Spleen (tissue), 11 donors: ENCODE measurements around the gene RIPPLY1. TPM values are rescaled to one million over a fixed set of nuclear protein-coding genes. Genes with fewer than 3 reads are reported as not detected.

Experiments
- DNase-seq: peaks from one replicate; pipeline ENCODE4 v3.0.0-alpha.2; 2020
- H3K27ac ChIP-seq, 8 donors: fragments of 200-600 bp; sonication (generic) in 7 of 8; 1 replicate in 4 of 8; 2 replicates in 4 of 8; pipeline versions ENCODE4 v1.5.0 to v1.8.0; 2016 to 2021; ENCODE audit warnings: inconsistent platforms in 4 of 8, mild to moderate bottlenecking in 4 of 8, moderate library complexity in 1 of 8
- H3K27me3 ChIP-seq, 7 donors: fragments of 200-600 bp; sonication (generic) in 6 of 7; replicated peaks in 1 of 7; 1 replicate in 4 of 7; 2 replicates in 3 of 7; pipeline versions ENCODE4 v1.5.0 to v1.8.0; 2016 to 2021; ENCODE audit warnings: inconsistent platforms in 3 of 7, mild to moderate bottlenecking in 1 of 7
- H3K36me3 ChIP-seq, 6 donors: fragments of 200-600 bp; sonication (generic) in 5 of 6; 1 replicate in 4 of 6; 2 replicates in 2 of 6; pipeline versions ENCODE4 v1.5.0 to v1.8.0; 2016 to 2021; ENCODE audit warnings: inconsistent platforms in 2 of 6
- H3K4me1 ChIP-seq, 6 donors: fragments of 200-600 bp; sonication (generic) in 5 of 6; 1 replicate in 3 of 6; 2 replicates in 3 of 6; pipeline versions ENCODE4 v1.5.0 to v1.8.0; 2016 to 2021; ENCODE audit warnings: inconsistent platforms in 3 of 6
- H3K4me3 ChIP-seq, 8 donors: fragments of 200-600 bp; sonication (generic) in 7 of 8; 1 replicate in 4 of 8; 2 replicates in 4 of 8; pipeline versions ENCODE4 v1.5.0 to v1.8.0; 2016 to 2021; ENCODE audit warnings: inconsistent platforms in 4 of 8, mild to moderate bottlenecking in 4 of 8, moderate library complexity in 2 of 8
- H3K9me3 ChIP-seq, 8 donors: fragments of 200-600 bp; sonication (generic) in 7 of 8; 1 replicate in 4 of 8; 2 replicates in 4 of 8; pipeline versions ENCODE4 v1.5.0 to v1.8.0; 2016 to 2021; ENCODE audit warnings: inconsistent platforms in 4 of 8
- POLR2A ChIP-seq, 3 donors: fragments of 450-650 bp; IDR thresholded peaks; one replicate each; pipeline ENCODE4 v1.5.1; 2017; ENCODE audit warnings: antibody characterized with exemption in 3 of 3, mild to moderate bottlenecking in 1 of 3
- POLR2AphosphoS5 ChIP-seq, 3 donors: sonication (generic); formaldehyde crosslinking; IDR thresholded peaks; one replicate each; pipeline ENCODE4 v1.5.1; 2017; ENCODE audit warnings: antibody characterized with exemption in 3 of 3
- WGBS, 5 donors: extraction: QIAGEN DNeasy Blood & Tissue Kit in 3 of 5; methylation state at CpG; one replicate each; pipeline versions ENCODE4 v1.1.5 to v1.1.7; 2013 to 2018; 5-methylcytosine and 5-hydroxymethylcytosine counted together
- intact Hi-C: fragments of 100-400 bp; cut with DNase I; formaldehyde crosslinking; loops from one replicate; pipeline ENCODE4 v1.15.0; 2023; ENCODE audit warnings: low total_unique reads
- polyA plus RNA-seq, 3 donors: library from polyadenylated mRNA; stranded (reverse); fragments of 200-250 nt; gene quantifications; one replicate each; pipeline ENCODE4 v1.2.1, GENCODE V29; 2013
- total RNA-seq, 7 donors: library from RNA; depleted of rRNA in 3 of 7; stranded (reverse); fragments of >200 nt in 3 of 7; fragmentation: NEBNext Ultra II Directional in 4 of 7; extraction: Animal tissue kit (Norgen Biotek cat#: 25700) in 4 of 7; gene quantifications; one replicate each; pipeline versions ENCODE4 v1.1.0 to v1.2.1, GENCODE V29; 2016 to 2021
- TF ChIP-seq, protein P1 (sequence below), 11 experiments: fragments of 200-600 bp in 7 of 11; fragments of 450-650 bp in 4 of 11; sonication (generic) in 4 of 11; IDR thresholded peaks in 8 of 11; conservative IDR thresholded peaks in 3 of 11; 1 replicate in 7 of 11; 2 replicates in 4 of 11; pipeline versions ENCODE4 v1.4.0 to v1.8.0; 2016 to 2021; ENCODE audit warnings: antibody characterized with exemption in 11 of 11, inconsistent platforms in 4 of 11, mild to moderate bottlenecking in 1 of 11
- donor health status: healthy with polysubstance abuse.
- donor health status: DM: no; HTN: no; CAD: no; lungs with moderate emphysema.
- donor health status: DM: no; HTN: no; CAD: no.
- donor health status: Bipolar disorder and iron deficiency.
- donor health status: healthy.
- donor health status: DM: no; HTN: no; CAD: no.
- donor health status: DM: yes; HTN: yes; CAD: no.

Gene RIPPLY1
- total and polyA plus RNA-seq, 10 donors: not detected

DNA sequence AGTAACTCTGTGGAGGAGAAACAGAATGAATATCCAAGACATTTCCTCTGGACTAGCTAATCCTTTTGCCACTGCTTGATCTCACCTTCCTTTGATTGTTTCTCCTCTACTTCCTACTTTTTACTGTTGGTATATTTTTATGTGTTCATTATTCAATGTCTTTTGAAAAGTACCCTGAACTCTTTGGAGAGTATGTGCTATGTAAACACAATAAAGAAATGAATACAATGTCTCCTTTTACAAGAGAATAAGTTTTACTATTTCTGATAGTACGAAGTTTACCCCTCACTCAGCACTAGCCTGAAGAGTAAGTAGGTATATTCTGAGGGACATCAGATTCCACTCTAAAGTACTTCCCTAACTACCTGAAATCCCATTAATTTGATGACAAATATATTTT, 36.9 kb upstream of the RIPPLY1 start:
- Histone ChIP-seq H3K9me3 (no peaks in the 10 kb centered on the region), H3K36me3 (peaks cover 0 to 21% (median 0%) of the 10 kb centered on the region in 6 donors), H3K27me3 (no peaks in the 10 kb centered on the region), H3K27ac (no peak overlapping the region), H3K4me3 (no peak overlapping the region), H3K4me1 (no peaks in the 10 kb centered on the region)
- 83 to 100% (median 86%) methylated on average over 1 of the region's 1 CpG for WGBS, 5 donors
- intact Hi-C loops: no loop called here
- DNase-seq: no peak
- TF ChIP-seq, protein P1, sequence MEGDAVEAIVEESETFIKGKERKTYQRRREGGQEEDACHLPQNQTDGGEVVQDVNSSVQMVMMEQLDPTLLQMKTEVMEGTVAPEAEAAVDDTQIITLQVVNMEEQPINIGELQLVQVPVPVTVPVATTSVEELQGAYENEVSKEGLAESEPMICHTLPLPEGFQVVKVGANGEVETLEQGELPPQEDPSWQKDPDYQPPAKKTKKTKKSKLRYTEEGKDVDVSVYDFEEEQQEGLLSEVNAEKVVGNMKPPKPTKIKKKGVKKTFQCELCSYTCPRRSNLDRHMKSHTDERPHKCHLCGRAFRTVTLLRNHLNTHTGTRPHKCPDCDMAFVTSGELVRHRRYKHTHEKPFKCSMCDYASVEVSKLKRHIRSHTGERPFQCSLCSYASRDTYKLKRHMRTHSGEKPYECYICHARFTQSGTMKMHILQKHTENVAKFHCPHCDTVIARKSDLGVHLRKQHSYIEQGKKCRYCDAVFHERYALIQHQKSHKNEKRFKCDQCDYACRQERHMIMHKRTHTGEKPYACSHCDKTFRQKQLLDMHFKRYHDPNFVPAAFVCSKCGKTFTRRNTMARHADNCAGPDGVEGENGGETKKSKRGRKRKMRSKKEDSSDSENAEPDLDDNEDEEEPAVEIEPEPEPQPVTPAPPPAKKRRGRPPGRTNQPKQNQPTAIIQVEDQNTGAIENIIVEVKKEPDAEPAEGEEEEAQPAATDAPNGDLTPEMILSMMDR (IDR thresholded peaks at IDR 0.05 in 8 of 11, conservative IDR thresholded peaks at IDR 0.05 in 3 of 11): no peak
- TF ChIP-seq POLR2A (IDR thresholded peaks at IDR 0.05) (no peak), POLR2AphosphoS5 (IDR thresholded peaks at IDR 0.05) (no peak)

GRCh38 chrX:106939566-106939965, 36.4 kb upstream of the RIPPLY1 start:
- Histone ChIP-seq H3K27ac (no peak overlapping the region), H3K4me1 (no peaks in the 10 kb centered on the region), H3K36me3 (peaks cover 0 to 21% (median 0%) of the 10 kb centered on the region in 6 donors), H3K4me3 (no peak overlapping the region), H3K27me3 (no peaks in the 10 kb centered on the region), H3K9me3 (no peaks in the 10 kb centered on the region)
- intact Hi-C loops: no loop called here
- TF ChIP-seq POLR2A (IDR thresholded peaks at IDR 0.05) (no peak), POLR2AphosphoS5 (IDR thresholded peaks at IDR 0.05) (no peak)
- TF ChIP-seq, protein P1 (IDR thresholded peaks at IDR 0.05 in 8 of 11, conservative IDR thresholded peaks at IDR 0.05 in 3 of 11): no peak
- DNase-seq: no peak
- 86 to 97% (median 92%) methylated on average over 3 of the region's 3 CpGs for WGBS, 5 donors

- TF ChIP-seq, protein P1 (IDR thresholded peaks at IDR 0.05 in 8 of 11, conservative IDR thresholded peaks at IDR 0.05 in 3 of 11): no peak
- TF ChIP-seq POLR2AphosphoS5 (IDR thresholded peaks at IDR 0.05) (no peak), POLR2A (IDR thresholded peaks at IDR 0.05) (no peak)
- 47 to 92% (median 75%) methylated on average over 1 of the region's 1 CpG for WGBS, 5 donors
- no peak for DNase-seq
These were observed 33.1 kb upstream of the RIPPLY1 start for GRCh38 chrX:106936246-106936645.

DNA sequence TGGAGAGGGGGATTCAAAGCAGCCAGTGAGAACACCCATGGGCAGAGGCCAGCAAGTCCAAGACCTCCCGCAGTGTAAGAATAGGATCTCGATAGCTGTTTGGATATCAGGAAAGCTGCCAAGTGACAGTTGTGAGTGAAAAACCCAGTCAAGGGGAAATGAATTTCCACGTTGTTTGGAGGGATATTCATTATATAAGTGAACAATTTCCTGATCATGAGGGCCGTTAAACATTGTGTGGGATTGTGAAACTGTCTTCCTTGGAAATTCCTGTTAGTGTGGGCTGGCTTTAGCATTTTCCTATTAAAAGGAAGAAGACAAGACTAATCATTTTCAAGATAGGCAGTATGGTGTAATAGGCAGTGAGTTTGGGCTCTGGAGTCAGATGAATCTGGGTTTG, 32.0 kb upstream of the RIPPLY1 start:
- intact Hi-C loops: no loop called here
- Histone ChIP-seq H3K4me3 (no peak overlapping the region), H3K4me1 (peaks cover 0 to 8% (median 2%) of the 10 kb centered on the region in 6 donors), H3K36me3 (no peaks in the 10 kb centered on the region), H3K27ac (no peak overlapping the region), H3K9me3 (no peaks in the 10 kb centered on the region), H3K27me3 (no peaks in the 10 kb centered on the region)
- 44 to 68% (median 52%) methylated on average over 4 of the region's 4 CpGs for WGBS, 5 donors
- DNase-seq: no peak
- TF ChIP-seq, protein P1 (IDR thresholded peaks at IDR 0.05 in 8 of 11, conservative IDR thresholded peaks at IDR 0.05 in 3 of 11): no peak
- TF ChIP-seq POLR2A (IDR thresholded peaks at IDR 0.05) (no peak), POLR2AphosphoS5 (IDR thresholded peaks at IDR 0.05) (no peak)

More at GRCh38 chrX:106936246-106936645, 33.1 kb upstream of the RIPPLY1 start:
- Histone ChIP-seq H3K27me3 (no peaks in the 10 kb centered on the region), H3K4me1 (peaks cover 0 to 8% (median 2%) of the 10 kb centered on the region in 6 donors), H3K36me3 (peaks cover 0 to 5% (median 0%) of the 10 kb centered on the region in 6 donors), H3K27ac (no peak overlapping the region), H3K4me3 (no peak overlapping the region), H3K9me3 (no peaks in the 10 kb centered on the region)
- intact Hi-C loops: no loop called here
